ENCODE results near the gene SLC25A14.
"Not testable (repeated sequence)": the region's sequence is repeated elsewhere in the genome, so short reads cannot be mapped to it uniquely, and the experiment has no call there.

The SLC25A14 gene

DNA sequence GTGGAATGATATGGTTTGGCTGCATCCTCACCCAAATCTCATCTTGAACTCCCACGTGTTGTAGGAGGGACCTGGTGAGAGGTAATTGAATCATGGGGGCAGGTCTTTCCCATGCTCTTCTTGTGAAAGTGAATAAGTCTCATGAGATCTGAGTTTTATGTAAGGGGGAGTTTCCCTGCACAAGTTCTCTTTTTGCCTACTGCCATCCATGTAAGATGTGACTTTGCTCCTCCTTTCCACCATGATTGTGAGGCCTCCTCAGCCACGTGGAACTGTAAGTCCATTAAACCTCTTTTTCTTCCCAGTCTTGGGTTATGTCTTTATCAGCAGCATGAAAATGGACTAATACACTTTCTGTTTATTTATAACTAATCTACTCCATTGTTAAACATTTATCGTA is 19.8 kb upstream of the SLC25A14 start:
- not testable (repeated sequence) for H3K4me3 ChIP-seq (ENCODE audit: low read depth in 1 of 5, low read length in 5 of 5); H3K27me3 ChIP-seq (ENCODE audit: control insufficient read depth in 5 of 5, insufficient read depth in 4 of 5, low read length in 5 of 5); H3K9ac ChIP-seq (ENCODE audit: low read length in 5 of 5); H3K27ac ChIP-seq (ENCODE audit: low read depth, low read length); H3K4me1 ChIP-seq (ENCODE audit: control insufficient read depth in 5 of 5, insufficient read depth in 5 of 5, low read length in 5 of 5); H3K36me3 ChIP-seq (ENCODE audit: control insufficient read depth in 5 of 5, insufficient read depth in 5 of 5, low read length in 5 of 5); H3K9me3 ChIP-seq (ENCODE audit: control insufficient read depth in 5 of 5, low read length in 5 of 5)

GRCh38 chrX:130321550-130321949 is 18.2 kb upstream of the SLC25A14 start:
- Histone ChIP-seq H3K4me1 (ENCODE audit: control insufficient read depth in 5 of 5, insufficient read depth in 5 of 5, low read length in 5 of 5) (no peaks in the 10 kb centered on the region), H3K9me3 (ENCODE audit: control insufficient read depth in 5 of 5, low read length in 5 of 5) (peaks cover 0 to 4% (median 0%) of the 10 kb centered on the region in 5 donors), H3K27ac (ENCODE audit: low read depth, low read length) (no peak overlapping the region), H3K36me3 (ENCODE audit: control insufficient read depth in 5 of 5, insufficient read depth in 5 of 5, low read length in 5 of 5) (no peaks in the 10 kb centered on the region), H3K9ac (ENCODE audit: low read length in 5 of 5) (no peak overlapping the region), H3K4me3 (ENCODE audit: low read depth in 1 of 5, low read length in 5 of 5) (no peak overlapping the region), H3K27me3 (ENCODE audit: control insufficient read depth in 5 of 5, insufficient read depth in 4 of 5, low read length in 5 of 5) (peaks cover 0 to 8% (median 0%) of the 10 kb centered on the region in 5 donors)

DNA sequence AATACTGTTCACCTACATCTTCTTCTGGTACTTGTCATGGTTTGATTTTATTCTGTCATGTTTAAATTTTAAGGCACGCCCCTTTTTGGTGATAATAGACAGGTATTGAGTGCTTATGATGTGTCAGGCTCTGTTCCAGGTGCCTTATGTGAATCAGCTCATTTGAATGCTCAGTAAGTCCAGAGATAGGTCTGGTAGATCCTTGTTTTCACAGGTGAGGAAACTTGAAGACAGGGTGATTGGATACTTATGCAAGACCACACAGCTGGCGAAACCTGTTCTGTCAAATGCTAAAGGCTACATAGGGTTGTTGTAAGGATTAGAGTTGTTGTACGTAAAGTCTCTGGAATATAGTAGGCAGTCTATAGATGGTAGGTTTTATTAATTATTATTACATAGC is 9.6 kb upstream of the SLC25A14 start:
- Histone ChIP-seq H3K36me3 (ENCODE audit: control insufficient read depth in 5 of 5, insufficient read depth in 5 of 5, low read length in 5 of 5) (no peaks in the 10 kb centered on the region), H3K9ac (ENCODE audit: low read length in 5 of 5) (no peak overlapping the region), H3K4me1 (ENCODE audit: control insufficient read depth in 5 of 5, insufficient read depth in 5 of 5, low read length in 5 of 5) (no peaks in the 10 kb centered on the region), H3K27ac (ENCODE audit: low read depth, low read length) (no peak overlapping the region), H3K27me3 (ENCODE audit: control insufficient read depth in 5 of 5, insufficient read depth in 4 of 5, low read length in 5 of 5) (peaks cover 0 to 16% (median 10%) of the 10 kb centered on the region in 5 donors), H3K4me3 (ENCODE audit: low read depth in 1 of 5, low read length in 5 of 5) (no peak overlapping the region), H3K9me3 (ENCODE audit: control insufficient read depth in 5 of 5, low read length in 5 of 5) (no peaks in the 10 kb centered on the region)

- H3K27ac ChIP-seq (ENCODE audit: low read depth, low read length), result no peak overlapping the region
- H3K4me1 ChIP-seq (ENCODE audit: control insufficient read depth in 5 of 5, insufficient read depth in 5 of 5, low read length in 5 of 5), result no peaks in the 10 kb centered on the region
- H3K9me3 ChIP-seq (ENCODE audit: control insufficient read depth in 5 of 5, low read length in 5 of 5), result no peaks in the 10 kb centered on the region
- no peak overlapping the region for H3K9ac ChIP-seq (ENCODE audit: low read length in 5 of 5)
- H3K4me3 ChIP-seq (ENCODE audit: low read depth in 1 of 5, low read length in 5 of 5), result no peak overlapping the region
- H3K27me3 ChIP-seq (ENCODE audit: control insufficient read depth in 5 of 5, insufficient read depth in 4 of 5, low read length in 5 of 5), result peaks cover 0 to 16% (median 10%) of the 10 kb centered on the region in 5 donors
- H3K36me3 ChIP-seq (ENCODE audit: control insufficient read depth in 5 of 5, insufficient read depth in 5 of 5, low read length in 5 of 5), result no peaks in the 10 kb centered on the region
These were observed 9.0 kb upstream of the SLC25A14 start for GRCh38 chrX:130330706-130331105.

DNA sequence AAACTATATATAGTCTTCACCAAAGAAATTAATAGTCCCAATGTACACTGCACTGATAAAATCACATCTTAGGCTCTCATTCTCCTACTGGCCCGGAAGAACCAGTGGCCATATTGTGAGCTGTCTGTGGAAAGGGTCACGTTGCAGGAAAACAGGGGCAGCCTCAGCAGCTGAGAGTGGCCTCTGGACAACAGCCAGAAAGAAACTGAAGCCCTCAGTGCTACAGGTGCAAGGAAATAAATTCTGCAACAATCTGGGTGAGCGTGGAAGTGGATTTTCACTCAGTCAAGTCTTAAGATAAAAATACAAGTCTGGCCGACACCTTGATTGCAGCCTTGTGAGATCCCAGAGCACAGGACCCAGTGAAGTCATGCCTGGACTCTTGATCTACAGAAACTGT is 3.2 kb upstream of the SLC25A14 start:
- Histone ChIP-seq H3K4me1 (ENCODE audit: control insufficient read depth in 5 of 5, insufficient read depth in 5 of 5, low read length in 5 of 5) (peaks cover 2 to 14% (median 6%) of the 10 kb centered on the region in 5 donors), H3K27ac (ENCODE audit: low read depth, low read length) (no peak overlapping the region), H3K9ac (ENCODE audit: low read length in 5 of 5) (no peak overlapping the region), H3K9me3 (ENCODE audit: control insufficient read depth in 5 of 5, low read length in 5 of 5) (no peaks in the 10 kb centered on the region), H3K36me3 (ENCODE audit: control insufficient read depth in 5 of 5, insufficient read depth in 5 of 5, low read length in 5 of 5) (no peaks in the 10 kb centered on the region), H3K27me3 (ENCODE audit: control insufficient read depth in 5 of 5, insufficient read depth in 4 of 5, low read length in 5 of 5) (peaks cover 0 to 3% (median 0%) of the 10 kb centered on the region in 5 donors), H3K4me3 (ENCODE audit: low read depth in 1 of 5, low read length in 5 of 5) (no peak overlapping the region)

DNA sequence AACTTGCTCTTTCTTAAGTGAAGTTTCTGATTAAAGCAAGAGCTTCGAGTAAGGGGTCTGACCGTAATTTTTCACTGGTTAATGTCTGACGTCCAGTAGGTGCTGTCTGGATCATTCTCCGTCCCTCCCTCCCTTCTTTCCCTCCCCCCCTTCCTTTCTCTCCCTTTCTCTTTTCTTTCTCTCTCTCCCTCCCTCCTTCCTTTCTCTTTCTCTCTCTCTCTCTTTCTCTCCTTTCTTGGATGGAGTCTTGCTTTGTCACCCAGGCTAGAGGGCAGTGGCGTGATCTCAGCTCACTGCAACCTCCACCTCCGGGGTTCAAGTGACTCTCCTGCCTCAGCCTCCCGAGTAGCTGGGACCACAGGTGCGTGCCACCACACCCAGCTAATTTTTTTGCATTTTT is 850 bp upstream of the SLC25A14 start:
- H3K9me3 ChIP-seq (ENCODE audit: control insufficient read depth in 5 of 5, low read length in 5 of 5); H3K36me3 ChIP-seq (ENCODE audit: control insufficient read depth in 5 of 5, insufficient read depth in 5 of 5, low read length in 5 of 5); H3K9ac ChIP-seq (ENCODE audit: low read length in 5 of 5); H3K27me3 ChIP-seq (ENCODE audit: control insufficient read depth in 5 of 5, insufficient read depth in 4 of 5, low read length in 5 of 5); H3K27ac ChIP-seq (ENCODE audit: low read depth, low read length): not testable (repeated sequence)
- Histone ChIP-seq H3K4me1 (ENCODE audit: control insufficient read depth in 5 of 5, insufficient read depth in 5 of 5, low read length in 5 of 5) (peaks cover 2 to 14% (median 6%) of the 10 kb centered on the region in 5 donors), H3K4me3 (ENCODE audit: low read depth in 1 of 5, low read length in 5 of 5) (peak overlapping the region; percentile 75 to 88 (median 83))

DNA sequence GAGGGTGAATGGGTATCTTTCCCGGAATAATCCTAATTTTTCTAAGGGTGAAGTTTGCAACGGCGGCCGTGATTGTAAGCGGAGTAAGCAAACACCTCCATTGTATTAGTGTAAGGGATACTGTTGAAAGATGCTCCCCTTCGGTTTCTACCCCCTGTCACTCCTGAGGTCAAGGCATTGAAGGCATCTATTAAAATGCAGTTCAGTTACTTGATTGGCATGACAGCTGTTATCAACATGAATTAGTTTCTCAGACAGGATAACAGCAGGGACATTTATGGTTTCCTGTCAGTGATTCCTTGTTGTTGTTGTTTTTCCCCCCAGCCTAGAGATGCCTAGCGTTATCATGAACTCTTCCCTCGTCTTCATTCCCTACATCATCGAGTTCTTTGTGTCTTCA is 552 bp downstream of the SLC25A14 start:
- H3K27me3 ChIP-seq (ENCODE audit: control insufficient read depth in 5 of 5, insufficient read depth in 4 of 5, low read length in 5 of 5), result peaks cover 0 to 6% (median 0%) of the 10 kb centered on the region in 5 donors
- no peaks in the 10 kb centered on the region for H3K9me3 ChIP-seq (ENCODE audit: control insufficient read depth in 5 of 5, low read length in 5 of 5)
- H3K4me1 ChIP-seq (ENCODE audit: control insufficient read depth in 5 of 5, insufficient read depth in 5 of 5, low read length in 5 of 5), result peaks cover 2 to 14% (median 6%) of the 10 kb centered on the region in 5 donors
- peak overlapping the region; percentile 75 to 86 (median 81) for H3K4me3 ChIP-seq (ENCODE audit: low read depth in 1 of 5, low read length in 5 of 5)
- peak overlapping the region; percentile 60 to 74 (median 73) for H3K9ac ChIP-seq (ENCODE audit: low read length in 5 of 5)
- no peak overlapping the region for H3K27ac ChIP-seq (ENCODE audit: low read depth, low read length)
- no peaks in the 10 kb centered on the region for H3K36me3 ChIP-seq (ENCODE audit: control insufficient read depth in 5 of 5, insufficient read depth in 5 of 5, low read length in 5 of 5)

DNA sequence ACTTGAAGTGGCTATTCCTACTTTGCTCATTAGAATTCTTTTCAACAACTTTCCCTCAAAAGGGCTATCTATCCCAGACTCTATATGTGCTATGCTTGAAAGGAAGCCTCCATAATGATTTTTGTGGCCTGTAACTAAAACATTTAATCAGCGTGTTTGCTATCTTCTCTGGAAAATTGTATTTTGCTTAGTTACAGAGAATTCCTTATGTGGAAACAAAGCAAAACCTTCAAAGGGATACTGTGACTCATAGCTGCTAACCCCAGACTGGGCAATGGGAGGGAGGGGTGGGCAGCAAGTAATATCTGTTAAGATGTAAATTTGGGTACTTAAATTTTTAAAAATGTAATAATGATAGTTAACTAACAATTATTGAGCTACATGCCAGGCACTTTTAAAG is 3.7 kb downstream of the SLC25A14 start:
- no peak overlapping the region for H3K27ac ChIP-seq (ENCODE audit: low read depth, low read length)
- H3K27me3 ChIP-seq (ENCODE audit: control insufficient read depth in 5 of 5, insufficient read depth in 4 of 5, low read length in 5 of 5), result peaks cover 0 to 4% (median 0%) of the 10 kb centered on the region in 5 donors
- H3K9ac ChIP-seq (ENCODE audit: low read length in 5 of 5), result no peak overlapping the region
- H3K4me1 ChIP-seq (ENCODE audit: control insufficient read depth in 5 of 5, insufficient read depth in 5 of 5, low read length in 5 of 5), result peaks cover 2 to 14% (median 6%) of the 10 kb centered on the region in 5 donors
- no peak overlapping the region for H3K4me3 ChIP-seq (ENCODE audit: low read depth in 1 of 5, low read length in 5 of 5)
- H3K36me3 ChIP-seq (ENCODE audit: control insufficient read depth in 5 of 5, insufficient read depth in 5 of 5, low read length in 5 of 5), result no peaks in the 10 kb centered on the region
- H3K9me3 ChIP-seq (ENCODE audit: control insufficient read depth in 5 of 5, low read length in 5 of 5), result no peaks in the 10 kb centered on the region

DNA sequence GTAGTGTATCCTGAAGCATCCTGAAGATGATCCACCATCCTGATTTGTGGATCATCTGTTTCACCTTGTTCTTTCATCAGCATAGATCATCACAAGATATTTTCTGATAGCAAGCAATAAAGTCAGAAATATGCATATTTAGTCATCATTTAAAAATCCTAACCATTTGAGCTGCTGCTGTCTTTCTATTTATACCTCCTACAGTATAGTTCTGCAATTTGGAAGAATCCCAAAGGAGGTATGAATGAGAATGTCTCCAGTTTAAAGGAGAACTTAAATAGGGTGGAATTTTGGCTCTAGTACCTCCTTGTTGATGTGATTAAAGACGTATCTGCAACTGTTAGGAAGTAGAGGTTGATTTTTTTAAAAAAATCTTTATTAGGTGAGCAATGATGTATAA is 7.6 kb downstream of the SLC25A14 start:
- H3K9ac ChIP-seq (ENCODE audit: low read length in 5 of 5), result no peak overlapping the region
- peaks cover 0 to 2% (median 0%) of the 10 kb centered on the region in 5 donors for H3K9me3 ChIP-seq (ENCODE audit: control insufficient read depth in 5 of 5, low read length in 5 of 5)
- peaks cover 0 to 4% (median 0%) of the 10 kb centered on the region in 5 donors for H3K27me3 ChIP-seq (ENCODE audit: control insufficient read depth in 5 of 5, insufficient read depth in 4 of 5, low read length in 5 of 5)
- H3K4me1 ChIP-seq (ENCODE audit: control insufficient read depth in 5 of 5, insufficient read depth in 5 of 5, low read length in 5 of 5), result no peaks in the 10 kb centered on the region
- H3K36me3 ChIP-seq (ENCODE audit: control insufficient read depth in 5 of 5, insufficient read depth in 5 of 5, low read length in 5 of 5), result peaks cover 0 to 11% (median 3%) of the 10 kb centered on the region in 5 donors
- no peak overlapping the region for H3K4me3 ChIP-seq (ENCODE audit: low read depth in 1 of 5, low read length in 5 of 5)
- H3K27ac ChIP-seq (ENCODE audit: low read depth, low read length), result no peak overlapping the region

DNA sequence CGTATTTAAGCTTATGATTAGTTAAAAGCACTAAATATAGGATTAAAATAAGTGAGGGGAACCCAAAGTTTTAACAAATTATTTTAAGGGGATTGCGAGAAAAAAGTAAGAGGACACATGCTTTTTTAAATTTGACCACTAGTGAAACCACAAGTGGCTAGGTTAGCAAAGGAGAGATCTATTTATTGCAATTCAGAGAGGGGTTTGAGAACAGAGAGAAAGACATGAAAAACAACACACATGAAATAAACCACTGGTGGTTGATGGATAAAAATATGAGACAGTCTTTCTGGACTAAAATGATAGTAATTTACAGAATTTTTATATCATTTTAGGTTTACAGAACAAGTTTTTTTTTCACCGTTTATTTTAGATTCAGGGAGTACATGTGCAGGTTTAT is 11.8 kb downstream of the SLC25A14 start:
- no peak overlapping the region for H3K4me3 ChIP-seq (ENCODE audit: low read depth in 1 of 5, low read length in 5 of 5)
- H3K9me3 ChIP-seq (ENCODE audit: control insufficient read depth in 5 of 5, low read length in 5 of 5), result peaks cover 0 to 2% (median 0%) of the 10 kb centered on the region in 5 donors
- H3K36me3 ChIP-seq (ENCODE audit: control insufficient read depth in 5 of 5, insufficient read depth in 5 of 5, low read length in 5 of 5), result peaks cover 0 to 11% (median 3%) of the 10 kb centered on the region in 5 donors
- no peaks in the 10 kb centered on the region for H3K4me1 ChIP-seq (ENCODE audit: control insufficient read depth in 5 of 5, insufficient read depth in 5 of 5, low read length in 5 of 5)
- H3K27ac ChIP-seq (ENCODE audit: low read depth, low read length), result no peak overlapping the region
- no peak overlapping the region for H3K9ac ChIP-seq (ENCODE audit: low read length in 5 of 5)
- H3K27me3 ChIP-seq (ENCODE audit: control insufficient read depth in 5 of 5, insufficient read depth in 4 of 5, low read length in 5 of 5), result no peaks in the 10 kb centered on the region

GRCh38 chrX:130352050-130352449 is 12.3 kb downstream of the SLC25A14 start:
- H3K9ac ChIP-seq (ENCODE audit: low read length in 5 of 5); H3K27ac ChIP-seq (ENCODE audit: low read depth, low read length); H3K9me3 ChIP-seq (ENCODE audit: control insufficient read depth in 5 of 5, low read length in 5 of 5); H3K27me3 ChIP-seq (ENCODE audit: control insufficient read depth in 5 of 5, insufficient read depth in 4 of 5, low read length in 5 of 5); H3K4me3 ChIP-seq (ENCODE audit: low read depth in 1 of 5, low read length in 5 of 5); H3K4me1 ChIP-seq (ENCODE audit: control insufficient read depth in 5 of 5, insufficient read depth in 5 of 5, low read length in 5 of 5): not testable (repeated sequence)
- peaks cover 0 to 11% (median 3%) of the 10 kb centered on the region in 5 donors for H3K36me3 ChIP-seq (ENCODE audit: control insufficient read depth in 5 of 5, insufficient read depth in 5 of 5, low read length in 5 of 5)
